HAP-1 (cell line): ENCODE measurements around the gene EHD1.

Experiments
- DNase-seq, 2 experiments: peaks; one replicate each; pipeline ENCODE4 v3.0.0-alpha.2; 2016 to 2020; ENCODE audit warnings: low spot score in 2 of 2
- H3K27me3 ChIP-seq: fragments of 250-450 bp; sonication (Bioruptor Pico); 2 replicates; pipeline ENCODE4 v1.5.1; 2020; ENCODE audit warnings: low read depth, mild to moderate bottlenecking, moderate library complexity
- H3K36me3 ChIP-seq: fragments of 250-450 bp; sonication (Bioruptor Pico); replicated peaks from 2 replicates; pipeline ENCODE4 v1.5.1; 2020; ENCODE audit warnings: mild to moderate bottlenecking
- H3K4me1 ChIP-seq: fragments of 250-450 bp; sonication (Bioruptor Pico); 2 replicates; pipeline ENCODE4 v1.5.1; 2020; ENCODE audit warnings: mild to moderate bottlenecking
- H3K4me3 ChIP-seq: fragments of 250-450 bp; sonication (Bioruptor Pico); 2 replicates; pipeline ENCODE4 v1.5.1; 2020; ENCODE audit warnings: mild to moderate bottlenecking, moderate library complexity
- H3K9me3 ChIP-seq: fragments of 250-450 bp; sonication (Bioruptor Pico); 2 replicates; pipeline ENCODE4 v1.5.1; 2020; ENCODE audit warnings: mild to moderate bottlenecking, moderate library complexity
- in situ Hi-C: fragments of 300-500 bp; cut with MboI; formaldehyde crosslinking; loops from 3 replicates; pipeline ENCODE4 v1.14.3; 2020; ENCODE audit warnings: low sequenced_read_pairs, inconsistent platforms, mixed read lengths

EHD1 gene

GRCh38 chr11:64870176-64870892 lies 8.1 kb downstream of the EHD1 start:
- Histone ChIP-seq H3K27me3 (no peaks in the 10 kb centered on the region), H3K9me3 (no peaks in the 10 kb centered on the region), H3K4me3 (no peak overlapping the region), H3K36me3 (peaks cover 7% of the 10 kb centered on the region), H3K4me1 (no peaks in the 10 kb centered on the region)
- DNase-seq, result no peak
- in situ Hi-C loops, result no loop called here

GRCh38 chr11:64869571-64870175 lies 8.7 kb downstream of the EHD1 start:
- no peaks in the 10 kb centered on the region for H3K27me3 ChIP-seq
- no peaks in the 10 kb centered on the region for H3K9me3 ChIP-seq
- H3K36me3 ChIP-seq, result peaks cover 7% of the 10 kb centered on the region
- DNase-seq, result peak; percentile 18 to 62
- in situ Hi-C loops, result no loop called here
- no peak overlapping the region for H3K4me3 ChIP-seq
- H3K4me1 ChIP-seq, result no peaks in the 10 kb centered on the region

DNA sequence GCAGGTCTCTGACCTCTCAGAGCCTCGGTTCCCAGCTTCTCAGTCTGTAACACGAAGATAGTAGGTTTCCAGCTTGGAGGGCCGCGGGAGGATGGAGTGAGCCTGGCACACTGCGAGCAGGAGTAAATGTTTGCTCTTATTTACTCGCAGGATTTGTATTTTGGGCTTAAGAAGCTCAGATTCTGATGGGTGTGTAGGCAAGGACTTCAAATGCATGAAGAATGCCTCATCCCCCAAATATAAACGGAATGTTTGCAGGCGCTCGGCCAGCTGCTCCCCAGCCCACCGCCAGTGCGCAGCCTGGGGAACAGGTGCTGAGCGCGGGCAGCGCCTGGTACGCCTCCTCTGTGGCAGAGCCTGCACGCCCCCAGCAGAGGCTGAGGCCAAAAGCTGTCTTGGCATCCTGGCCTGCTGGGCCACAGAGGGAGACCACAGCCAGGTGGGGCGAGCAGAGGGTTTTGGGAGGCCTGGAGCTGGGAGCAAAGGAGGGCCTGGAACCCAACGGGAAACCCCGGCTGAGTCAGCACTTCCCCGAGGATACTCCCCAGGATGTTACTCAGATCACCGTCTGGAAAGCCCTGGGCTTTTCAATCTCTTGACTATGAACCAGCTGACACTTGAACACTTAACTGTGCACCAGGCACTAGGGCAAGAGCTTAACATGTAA lies 9.4 kb downstream of the EHD1 start:
- H3K4me1 ChIP-seq, result no peaks in the 10 kb centered on the region
- DNase-seq, result no peak

GRCh38 chr11:64867748-64868462 lies 10.5 kb downstream of the EHD1 start:
- Histone ChIP-seq H3K36me3 (peaks cover under 1% of the 10 kb centered on the region), H3K27me3 (no peaks in the 10 kb centered on the region), H3K9me3 (no peaks in the 10 kb centered on the region), H3K4me1 (no peaks in the 10 kb centered on the region), H3K4me3 (no peak overlapping the region)
- DNase-seq, result no peak
- in situ Hi-C loops, result no loop called here

More for the DNA sequence above, 9.4 kb downstream of the EHD1 start:
- H3K4me3 ChIP-seq, result no peak overlapping the region
- H3K27me3 ChIP-seq, result no peaks in the 10 kb centered on the region
- in situ Hi-C loops, result no loop called here
- H3K36me3 ChIP-seq, result peaks cover 5% of the 10 kb centered on the region
- no peaks in the 10 kb centered on the region for H3K9me3 ChIP-seq

- H3K4me3 ChIP-seq, result no peak overlapping the region
- no peaks in the 10 kb centered on the region for H3K27me3 ChIP-seq
- no peaks in the 10 kb centered on the region for H3K9me3 ChIP-seq
- no peak for DNase-seq
- H3K36me3 ChIP-seq, result no peaks in the 10 kb centered on the region; the same call in 1 of the 2 replicates
- in situ Hi-C loops, result no loop called here
- H3K4me1 ChIP-seq, result no peaks in the 10 kb centered on the region
These were observed 12.3 kb downstream of the EHD1 start for GRCh38 chr11:64866173-64866491.

DNA sequence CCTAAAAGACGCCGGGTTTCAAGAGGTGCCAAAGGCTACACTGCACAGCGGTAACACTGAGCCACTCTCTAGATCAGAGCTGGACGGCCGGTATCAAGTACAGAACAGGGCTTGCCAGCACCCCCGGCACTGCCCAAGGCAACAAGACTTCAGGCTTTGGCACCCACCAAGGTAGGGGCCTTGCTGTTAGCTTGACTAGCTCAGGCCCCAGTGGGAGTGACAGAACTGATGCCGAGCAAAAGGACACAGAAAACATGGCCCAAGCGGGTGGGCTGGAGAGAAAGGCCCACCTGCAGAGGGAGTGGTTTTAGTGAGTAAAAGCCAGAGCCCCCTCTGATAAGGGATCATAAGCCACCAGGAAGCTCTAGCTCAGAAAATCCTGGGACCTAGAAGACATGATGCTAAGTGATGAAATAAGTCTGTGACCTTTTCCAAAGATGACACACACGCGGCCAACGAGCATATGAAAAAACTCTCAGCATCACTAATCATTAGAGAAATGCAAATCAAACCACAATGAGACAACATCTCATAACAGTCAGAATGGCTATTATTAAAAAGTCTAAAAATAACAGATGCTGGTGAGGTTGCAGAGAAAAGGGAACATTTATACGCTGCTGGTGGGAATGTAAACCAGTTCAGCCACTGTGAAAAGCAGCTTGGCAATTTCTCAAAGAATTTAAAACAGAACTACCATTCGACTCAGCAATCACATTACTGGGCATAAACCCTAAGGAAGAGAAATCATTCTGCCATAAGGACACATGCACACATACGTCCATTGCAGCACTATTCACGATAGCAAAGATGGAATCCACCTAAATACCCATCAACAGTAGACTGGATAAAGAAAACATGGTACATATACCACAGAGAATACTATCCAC lies 12.9 kb downstream of the EHD1 start:
- H3K27me3 ChIP-seq, result no peaks in the 10 kb centered on the region
- no peaks in the 10 kb centered on the region for H3K4me1 ChIP-seq
- no peaks in the 10 kb centered on the region for H3K36me3 ChIP-seq
- in situ Hi-C loops, result no loop called here
- H3K4me3 ChIP-seq, result no peak overlapping the region
- no peak for DNase-seq
- H3K9me3 ChIP-seq, result no peaks in the 10 kb centered on the region

DNA sequence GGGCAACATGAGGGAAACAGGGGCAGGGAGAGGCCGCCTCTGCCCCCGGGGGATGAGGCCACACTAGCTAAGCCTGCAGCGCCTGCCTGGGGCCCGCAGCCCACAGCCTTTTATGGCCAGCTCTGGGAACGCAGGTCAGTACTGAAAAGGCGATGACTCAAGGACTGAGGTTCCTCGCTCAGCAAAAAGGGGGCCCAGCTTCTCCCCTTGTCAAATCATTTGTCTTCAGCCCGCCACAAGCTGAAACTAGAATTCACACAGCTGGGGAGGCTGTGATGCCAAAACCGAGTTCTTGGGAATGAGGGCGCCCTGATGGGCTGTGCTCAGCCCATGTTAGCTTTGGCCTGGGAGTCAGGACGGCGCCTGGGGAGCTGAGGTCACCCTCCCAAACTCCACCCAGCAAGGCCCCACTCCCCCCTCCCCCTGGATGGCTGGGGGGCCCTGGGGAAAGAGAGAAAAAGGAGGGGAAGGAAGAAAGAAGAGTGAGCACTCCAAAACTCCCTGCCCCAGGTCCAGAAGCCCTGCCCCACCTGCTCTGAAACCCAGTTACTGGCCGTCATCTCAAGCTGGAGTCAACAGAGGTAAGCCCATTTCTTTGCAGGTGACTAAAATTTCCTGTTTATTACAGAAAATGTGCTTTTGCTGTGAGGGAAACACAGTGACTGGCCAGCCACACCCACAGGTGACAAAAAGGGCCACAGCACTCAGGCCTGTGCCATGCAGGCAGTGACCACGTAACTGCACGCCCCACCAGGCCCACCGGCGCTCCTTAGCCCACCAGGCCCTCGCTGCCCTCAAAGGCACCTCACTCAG lies 13.7 kb downstream of the EHD1 start:
- in situ Hi-C loops, result no loop called here
- Histone ChIP-seq H3K27me3 (no peaks in the 10 kb centered on the region), H3K4me3 (no peak overlapping the region), H3K9me3 (no peaks in the 10 kb centered on the region), H3K36me3 (no peaks in the 10 kb centered on the region), H3K4me1 (no peaks in the 10 kb centered on the region)
- DNase-seq, result no peak

DNA sequence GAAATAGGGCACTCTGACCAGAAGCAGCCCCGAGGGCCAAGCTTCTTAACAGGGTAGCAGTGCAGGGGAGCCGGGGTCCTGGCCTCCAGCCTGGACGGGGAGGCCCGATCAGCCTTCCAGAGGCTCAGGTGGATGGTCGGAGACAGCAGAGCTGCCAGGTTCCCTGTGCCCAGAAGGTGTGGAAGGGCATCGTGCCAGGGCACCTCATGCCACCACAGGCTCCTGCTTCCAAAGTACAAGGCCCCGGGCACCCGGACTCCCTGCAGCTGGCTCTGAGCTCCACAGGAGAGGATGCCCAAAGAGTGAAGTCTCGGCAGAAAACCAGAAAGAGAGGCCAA lies 14.3 kb downstream of the EHD1 start:
- Histone ChIP-seq H3K36me3 (no peaks in the 10 kb centered on the region), H3K4me1 (no peaks in the 10 kb centered on the region), H3K27me3 (no peaks in the 10 kb centered on the region), H3K9me3 (no peaks in the 10 kb centered on the region), H3K4me3 (no peak overlapping the region)
- in situ Hi-C loops, result no loop called here
- no peak for DNase-seq

GRCh38 chr11:64863391-64864060 lies 14.9 kb downstream of the EHD1 start:
- no peaks in the 10 kb centered on the region for H3K36me3 ChIP-seq
- no peak for DNase-seq
- H3K27me3 ChIP-seq, result no peaks in the 10 kb centered on the region
- in situ Hi-C loops, result no loop called here
- H3K4me1 ChIP-seq, result no peaks in the 10 kb centered on the region
- H3K4me3 ChIP-seq, result no peak overlapping the region
- H3K9me3 ChIP-seq, result no peaks in the 10 kb centered on the region

- Histone ChIP-seq H3K27me3 (no peaks in the 10 kb centered on the region), H3K36me3 (no peaks in the 10 kb centered on the region), H3K4me1 (no peaks in the 10 kb centered on the region), H3K9me3 (no peaks in the 10 kb centered on the region), H3K4me3 (no peak overlapping the region)
- no peak for DNase-seq
- in situ Hi-C loops, result no loop called here
These were observed 15.4 kb downstream of the EHD1 start for GRCh38 chr11:64862987-64863390.

- Histone ChIP-seq H3K4me3 (no peak overlapping the region), H3K27me3 (no peaks in the 10 kb centered on the region), H3K36me3 (no peaks in the 10 kb centered on the region), H3K9me3 (no peaks in the 10 kb centered on the region), H3K4me1 (no peaks in the 10 kb centered on the region)
- in situ Hi-C loops, result no loop called here
- no peak for DNase-seq
These were observed 17.0 kb downstream of the EHD1 start for GRCh38 chr11:64861227-64861975.
